ENCODE data around the gene ZNF211. TPM values are rescaled to one million over a fixed set of nuclear protein-coding genes. Genes with fewer than 3 reads are reported as not detected.
A peak's percentile ranks its signal among the peaks of the same experiment; 100 is the strongest.

Gene ZNF211
- total and polyA plus RNA-seq, 9 of the 15 experiments (the other 6 are each of a cell fraction or from before 2014, with no cell fraction given), result 1.3 to 11.6 (median 4.5) TPM

GRCh38 chr19:57642396-57643046 lies 9.6 kb downstream of the ZNF211 start:
- ChIA-PET POLR2A (no interaction called here), CTCF (ENCODE audit: low intra/inter-chr PET ratio) (interaction anchor here (0.5 kb wide), 1 partner anchor 90 kb away, joined by 3 read pairs; no protein-coding TSS in a partner anchor)
- H3K4me3 ChIP-seq, result no peak overlapping the region
- no peak for FAIRE-seq
- BruUV-seq (replicated peaks), result no TSS peak
- DNase-seq (ENCODE audit: extremely low read depth in 1 of 4, low spot score in 3 of 4), result no peak
- intact Hi-C loops (cut with micrococcal nuclease), result no loop called here
- no peak for ATAC-seq
- H3K4me2 ChIP-seq (ENCODE audit: insufficient read depth, low read length), result no peak overlapping the region
- no peak overlapping the region for H3K9ac ChIP-seq (ENCODE audit: insufficient read depth in 1 of 2, low read depth in 2 of 2, low read length in 2 of 2)
- H3K27me3 ChIP-seq (ENCODE audit: control insufficient read depth in 2 of 2, insufficient read depth in 2 of 2, low read length in 2 of 2), result no peaks in the 10 kb centered on the region
- H3K9me1 ChIP-seq (ENCODE audit: control insufficient read depth, insufficient read depth, low read length), result no peaks in the 10 kb centered on the region
- H3K27ac ChIP-seq (ENCODE audit: extremely low read depth, low read depth, low read length), result no peak overlapping the region
- no peak overlapping the region for H2AFZ ChIP-seq (ENCODE audit: low read depth, low read length)
- H3K79me2 ChIP-seq (ENCODE audit: control insufficient read depth, insufficient read depth, low read length), result no peaks in the 10 kb centered on the region
- H3K36me3 ChIP-seq (ENCODE audit: control insufficient read depth, insufficient read depth, low read length), result peaks cover 27% of the 10 kb centered on the region
- no peaks in the 10 kb centered on the region for H3K4me1 ChIP-seq (replicated peaks in 1 of 2; ENCODE audit: control insufficient read depth in 2 of 2, insufficient read depth in 2 of 2, low read length in 2 of 2)
- TF ChIP-seq ERF (CRISPR knock-in tag; IDR thresholded peaks at IDR 0.05), result no peak
- TF ChIP-seq RAD21 (CRISPR knock-in tag; conservative IDR thresholded peaks at IDR 0.05 in 1 of 2, IDR thresholded peaks at IDR 0.05 in 1 of 2), result peak in 1 of 2 experiments; percentile 12; a peak in 1 of 4 replicates
- no peak for TF ChIP-seq HOXB6 (CRISPR knock-in tag; IDR thresholded peaks at IDR 0.05; ENCODE audit: borderline replicate concordance)
- TF ChIP-seq NFIC (IDR thresholded peaks at IDR 0.05), result peak; percentile 99
- peak; percentile 98 for TF ChIP-seq NFIX (CRISPR knock-in tag; IDR thresholded peaks at IDR 0.05; ENCODE audit: low read depth)
- TF ChIP-seq CREBBP (IDR thresholded peaks at IDR 0.05; ENCODE audit: low read depth, low read length), result no peak
- TF ChIP-seq, protein P1, sequence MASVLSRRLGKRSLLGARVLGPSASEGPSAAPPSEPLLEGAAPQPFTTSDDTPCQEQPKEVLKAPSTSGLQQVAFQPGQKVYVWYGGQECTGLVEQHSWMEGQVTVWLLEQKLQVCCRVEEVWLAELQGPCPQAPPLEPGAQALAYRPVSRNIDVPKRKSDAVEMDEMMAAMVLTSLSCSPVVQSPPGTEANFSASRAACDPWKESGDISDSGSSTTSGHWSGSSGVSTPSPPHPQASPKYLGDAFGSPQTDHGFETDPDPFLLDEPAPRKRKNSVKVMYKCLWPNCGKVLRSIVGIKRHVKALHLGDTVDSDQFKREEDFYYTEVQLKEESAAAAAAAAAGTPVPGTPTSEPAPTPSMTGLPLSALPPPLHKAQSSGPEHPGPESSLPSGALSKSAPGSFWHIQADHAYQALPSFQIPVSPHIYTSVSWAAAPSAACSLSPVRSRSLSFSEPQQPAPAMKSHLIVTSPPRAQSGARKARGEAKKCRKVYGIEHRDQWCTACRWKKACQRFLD (CRISPR knock-in tag; IDR thresholded peaks at IDR 0.05), result no peak
- 46% methylated on average over 4 of the region's 4 CpGs for WGBS (ENCODE audit: insufficient coverage, low coverage, missing lambda C conversion rate)
- H3K9me3 ChIP-seq (replicated peaks; ENCODE audit: control insufficient read depth, insufficient read depth, low read depth, low read length), result peaks cover 25% of the 10 kb centered on the region
- in situ Hi-C loops (cut with MboI), result no loop called here
- no peaks in the 10 kb centered on the region for H4K20me1 ChIP-seq (replicated peaks; ENCODE audit: control insufficient read depth, insufficient read depth, low read length)

All from K562 (cell line).